A673 (cell line): ENCODE data around the gene SLC12A1. TPM values are rescaled to one million over a fixed set of nuclear protein-coding genes. Genes with fewer than 3 reads are reported as not detected.

Experiments used
- BruUV-seq: library from RNA; stranded (reverse); fragments of 400-500 nt; replicated peaks from 2 replicates; lab custom pipeline; 2021; lab: Mats Ljungman, UMichigan
- CTCF ChIA-PET: fragments of 300-600 bp; sonication (Branson Sonifier 250); formaldehyde crosslinking; loops from one replicate; lab custom pipeline; 2022; ENCODE audit warnings: antibody characterized with exemption; lab: Charles Lee
- POLR2A ChIA-PET: fragments of 300-600 bp; sonication (Branson Sonifier 250); formaldehyde crosslinking; loops from one replicate; lab custom pipeline; 2022; ENCODE audit warnings: antibody characterized with exemption; ENCODE audit not compliant: low non-redundant PET; lab: Charles Lee
- DNase-seq: peaks from one replicate; pipeline ENCODE4 v3.0.0-alpha.2; 2015; ENCODE audit warnings: low spot score
- H3K27ac ChIP-seq: fragments of 200-600 bp; sonication (generic); 2 replicates; pipeline ENCODE4 v1.5.1; 2016; ENCODE audit warnings: mixed run types, low read depth, mild to moderate bottlenecking, mixed read lengths, antibody characterized with exemption, low read length; ENCODE audit not compliant: poor library complexity, severe bottlenecking
- H3K27me3 ChIP-seq: fragments of 200-600 bp; sonication (generic); replicated peaks from 2 replicates; pipeline ENCODE4 v1.6.1; 2017; ENCODE audit warnings: mixed run types, low read depth, mild to moderate bottlenecking, mixed read lengths, antibody characterized with exemption, low read length; ENCODE audit not compliant: insufficient read depth, poor library complexity
- H3K36me3 ChIP-seq: fragments of 200-600 bp; sonication (generic); 2 replicates; pipeline ENCODE4 v1.6.1; 2016; ENCODE audit warnings: mixed run types, mild to moderate bottlenecking, mixed read lengths, antibody characterized with exemption, low read length; ENCODE audit not compliant: insufficient read depth, poor library complexity, severe bottlenecking
- H3K4me1 ChIP-seq: fragments of 200-600 bp; sonication (generic); 2 replicates; pipeline ENCODE4 v1.6.1; 2017; ENCODE audit warnings: mixed run types, mild to moderate bottlenecking, mixed read lengths, antibody characterized with exemption, low read length; ENCODE audit not compliant: insufficient read depth, poor library complexity, severe bottlenecking
- H3K4me3 ChIP-seq: fragments of 200-600 bp; sonication (generic); 2 replicates; pipeline ENCODE4 v1.5.1; 2016; ENCODE audit warnings: low read depth, mixed run types, mild to moderate bottlenecking, mixed read lengths, low read length; ENCODE audit not compliant: poor library complexity, severe bottlenecking
- H3K9me3 ChIP-seq: fragments of 200-600 bp; sonication (generic); 2 replicates; pipeline ENCODE4 v1.6.1; 2016; ENCODE audit warnings: mixed run types, low read depth, mild to moderate bottlenecking, mixed read lengths, antibody characterized with exemption, low read length; ENCODE audit not compliant: poor library complexity, severe bottlenecking
- CTCF ChIP-seq: fragments of 300-800, 200-600 bp; sonication (generic); conservative IDR thresholded peaks from 2 replicates; pipeline ENCODE4 v1.5.1; 2017; ENCODE audit warnings: low read depth, mild to moderate bottlenecking, antibody characterized with exemption, low read length, moderate library complexity, mixed read lengths
- EZH2 ChIP-seq: fragments of 200-600 bp; sonication (generic); IDR thresholded peaks from 2 replicates; pipeline ENCODE4 v1.6.1; 2017; ENCODE audit warnings: borderline replicate concordance, low read depth, mild to moderate bottlenecking, mixed read lengths, antibody characterized with exemption, low read length; ENCODE audit not compliant: poor library complexity, severe bottlenecking
- intact Hi-C: fragments of 100-400 bp; cut with micrococcal nuclease; formaldehyde crosslinking; loops from one replicate; pipeline ENCODE4 v1.10.0; 2022; ENCODE audit not compliant: unreplicated experiment
- total RNA-seq: library from RNA; stranded (reverse); gene quantifications from 2 replicates; pipeline ENCODE4 v1.2.3, GENCODE V29; 2021

SLC12A1 gene
- total RNA-seq, 1 experiment from 2014 or later = not detected

- CTCF ChIA-PET = no interaction called here
Observed at GRCh38 chr15:48239334-48239733, 33.2 kb downstream of the SLC12A1 start.

DNA sequence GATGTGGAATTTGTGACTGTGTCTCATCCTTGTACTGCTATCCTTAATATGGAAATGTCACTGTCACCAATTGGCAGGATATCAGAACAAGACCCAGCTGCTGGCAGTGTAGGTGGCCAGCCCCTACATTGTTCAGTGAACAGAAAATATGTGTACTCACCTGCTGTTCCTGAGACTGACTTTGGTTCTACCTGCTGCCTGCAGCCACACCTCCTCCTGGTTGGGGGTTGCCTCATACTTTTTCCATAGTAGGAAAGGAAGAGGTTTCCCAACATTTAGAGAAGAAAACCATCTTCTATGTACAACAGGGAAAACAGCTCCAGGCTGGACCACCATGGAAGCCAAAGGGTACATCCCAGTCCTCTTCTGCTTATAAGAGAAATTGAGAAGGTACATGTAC is 35.9 kb downstream of the SLC12A1 start:
- no peaks in the 10 kb centered on the region for H3K36me3 ChIP-seq
- H3K27me3 ChIP-seq = no peaks in the 10 kb centered on the region
- POLR2A ChIA-PET = no interaction called here
- no peak overlapping the region for H3K27ac ChIP-seq
- no peaks in the 10 kb centered on the region for H3K4me1 ChIP-seq
- DNase-seq = no peak
- intact Hi-C loops = no loop called here
- no peaks in the 10 kb centered on the region for H3K9me3 ChIP-seq
- TF ChIP-seq CTCF (no peak), EZH2 (no peak)
- BruUV-seq = no TSS peak
- CTCF ChIA-PET = interaction anchor here (1.5 kb wide), 1 partner anchor 130 kb away, joined by 5 read pairs; no protein-coding TSS in a partner anchor
- no peak overlapping the region for H3K4me3 ChIP-seq

More at GRCh38 chr15:48239334-48239733, 33.2 kb downstream of the SLC12A1 start:
- Histone ChIP-seq H3K27ac (no peak overlapping the region), H3K4me3 (no peak overlapping the region), H3K9me3 (no peaks in the 10 kb centered on the region), H3K36me3 (no peaks in the 10 kb centered on the region), H3K27me3 (no peaks in the 10 kb centered on the region), H3K4me1 (no peaks in the 10 kb centered on the region)
- POLR2A ChIA-PET = no interaction called here
- intact Hi-C loops = no loop called here
- TF ChIP-seq EZH2 (no peak), CTCF (no peak)
- BruUV-seq = no TSS peak
- DNase-seq = no peak

DNA sequence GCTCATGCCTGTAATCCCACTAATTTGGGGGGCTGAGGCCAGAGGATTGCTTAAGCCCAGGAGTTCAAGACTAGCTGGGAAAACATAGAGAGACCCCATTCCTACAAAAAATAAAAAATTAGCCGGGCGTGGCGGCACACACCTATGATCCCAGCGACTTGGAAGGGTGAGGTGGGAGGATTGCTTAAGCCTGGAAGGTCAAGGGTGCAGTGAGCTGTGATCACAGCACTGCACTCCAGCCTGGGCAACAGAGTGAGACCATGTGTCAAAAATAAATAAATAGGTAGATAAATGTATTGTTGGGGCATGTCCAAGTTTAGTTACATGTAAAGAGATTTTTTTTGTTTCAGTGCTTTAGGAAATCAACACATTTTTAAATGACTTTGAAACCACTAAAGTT is 36.4 kb downstream of the SLC12A1 start:
- no peaks in the 10 kb centered on the region for H3K4me1 ChIP-seq
- intact Hi-C loops = no loop called here
- BruUV-seq = no TSS peak
- ChIA-PET POLR2A (no interaction called here), CTCF (no interaction called here)
- no peak for TF ChIP-seq CTCF
- no peak for TF ChIP-seq EZH2
- H3K9me3 ChIP-seq = no peaks in the 10 kb centered on the region
- no peaks in the 10 kb centered on the region for H3K27me3 ChIP-seq
- no peaks in the 10 kb centered on the region for H3K36me3 ChIP-seq
- no peak overlapping the region for H3K27ac ChIP-seq
- no peak overlapping the region for H3K4me3 ChIP-seq
- no peak for DNase-seq
